Mesenchymal stem cell (in vitro differentiated cells and primary cell): ENCODE results near the gene CDKN2B-AS1.

ENCODE experiments used
- DNase-seq: peaks from one replicate; pipeline ENCODE4 v3.0.0-alpha.2; 2013
- H2AFZ ChIP-seq: one replicate; pipeline ENCODE4 v1.6.1; 2013; ENCODE audit warnings: low read depth, mild to moderate bottlenecking, control low read depth, inconsistent platforms, low read length, moderate library complexity
- H2AK5ac ChIP-seq: 2 replicates; pipeline ENCODE4 v1.6.1; 2013; ENCODE audit warnings: low read length, moderate library complexity, mild to moderate bottlenecking, inconsistent platforms; ENCODE audit not compliant: severe bottlenecking
- H2BK120ac ChIP-seq: one replicate; pipeline ENCODE4 v1.6.1; 2013; ENCODE audit warnings: low read depth, mild to moderate bottlenecking, inconsistent platforms, low read length, moderate library complexity
- H2BK12ac ChIP-seq, 2 experiments: one replicate each; pipeline ENCODE4 v1.6.1; 2013; ENCODE audit warnings: inconsistent platforms in 2 of 2, low read length in 2 of 2, mild to moderate bottlenecking in 2 of 2, moderate library complexity in 2 of 2, control low read depth in 1 of 2
- H2BK15ac ChIP-seq: one replicate; pipeline ENCODE4 v1.6.1; 2013; ENCODE audit warnings: mild to moderate bottlenecking, low read depth, inconsistent platforms; ENCODE audit not compliant: poor library complexity, severe bottlenecking
- H2BK5ac ChIP-seq: 2 replicates; pipeline ENCODE4 v1.6.1; 2013; ENCODE audit warnings: low read depth, mild to moderate bottlenecking, low read length, control low read depth, inconsistent platforms; ENCODE audit not compliant: poor library complexity, severe bottlenecking
- H3K14ac ChIP-seq, 2 experiments: one replicate each; pipeline ENCODE4 v1.6.1; 2013; ENCODE audit warnings: inconsistent platforms in 2 of 2, low read length in 2 of 2, control low read depth in 1 of 2, mild to moderate bottlenecking in 1 of 2, moderate library complexity in 1 of 2
- H3K18ac ChIP-seq, 2 experiments: one replicate each; pipeline ENCODE4 v1.6.1; 2013; ENCODE audit warnings: inconsistent platforms in 2 of 2, low read length in 2 of 2, control low read depth in 1 of 2, low read depth in 1 of 2, mild to moderate bottlenecking in 1 of 2
- H3K23ac ChIP-seq, 2 experiments: one replicate each; pipeline ENCODE4 v1.6.1; 2013; ENCODE audit warnings: inconsistent platforms in 2 of 2, low read length in 2 of 2, mild to moderate bottlenecking in 2 of 2, moderate library complexity in 2 of 2, control low read depth in 1 of 2
- H3K27ac ChIP-seq: 2 replicates; pipeline ENCODE4 v1.5.1; 2013; ENCODE audit warnings: mild to moderate bottlenecking, moderate library complexity, low read length, control low read depth, inconsistent platforms; ENCODE audit not compliant: poor library complexity, severe bottlenecking
- H3K27me3 ChIP-seq, 2 experiments: 2 replicates each; pipeline versions ENCODE4 v1.6.1 to v1.7.0; 2013; ENCODE audit warnings: low read length in 2 of 2, mild to moderate bottlenecking in 2 of 2, moderate library complexity in 2 of 2, control low read depth in 1 of 2, inconsistent platforms in 1 of 2; ENCODE audit not compliant: control insufficient read depth in 1 of 2, insufficient read depth in 1 of 2
- H3K36me3 ChIP-seq, 2 experiments: 2 replicates each; pipeline versions ENCODE4 v1.6.1 to v1.7.0; 2013; ENCODE audit warnings: low read length in 2 of 2, control low read depth in 1 of 2, inconsistent platforms in 1 of 2, low read depth in 1 of 2, mild to moderate bottlenecking in 1 of 2; ENCODE audit not compliant: insufficient read depth in 2 of 2, control insufficient read depth in 1 of 2
- H3K4ac ChIP-seq, 2 experiments: one replicate each; pipeline ENCODE4 v1.6.1; 2013; ENCODE audit warnings: inconsistent platforms in 2 of 2, low read length in 2 of 2, mild to moderate bottlenecking in 2 of 2, moderate library complexity in 2 of 2, control low read depth in 1 of 2, low read depth in 1 of 2
- H3K4me1 ChIP-seq: 2 replicates; pipeline ENCODE4 v1.6.1; 2013; ENCODE audit warnings: low read depth, low read length, control low read depth; ENCODE audit not compliant: control insufficient read depth, insufficient read depth
- H3K4me2 ChIP-seq: 2 replicates; pipeline ENCODE4 v1.6.1; 2013; ENCODE audit warnings: low read length, mild to moderate bottlenecking, inconsistent platforms; ENCODE audit not compliant: poor library complexity, severe bottlenecking
- H3K4me3 ChIP-seq, 2 experiments: 2 replicates each; pipeline versions ENCODE4 v1.5.1 to v1.7.0; 2013; ENCODE audit warnings: low read length in 2 of 2, mild to moderate bottlenecking in 2 of 2, control low read depth in 1 of 2, low read depth in 1 of 2; ENCODE audit not compliant: insufficient read depth in 1 of 2
- H3K79me1 ChIP-seq: replicated peaks from 2 replicates; pipeline ENCODE4 v1.6.1; 2013; ENCODE audit warnings: mild to moderate bottlenecking, control low read depth, low read length, inconsistent platforms; ENCODE audit not compliant: poor library complexity, severe bottlenecking
- H3K9ac ChIP-seq: 2 replicates; pipeline ENCODE4 v1.7.0; 2013; ENCODE audit warnings: mild to moderate bottlenecking, low read length, moderate library complexity
- H3K9me3 ChIP-seq: 2 replicates; pipeline ENCODE4 v1.7.0; 2013; ENCODE audit warnings: mild to moderate bottlenecking, low read length; ENCODE audit not compliant: control insufficient read depth
- H4K8ac ChIP-seq: one replicate; pipeline ENCODE4 v1.6.1; 2013; ENCODE audit warnings: inconsistent platforms, mild to moderate bottlenecking, low read length, moderate library complexity
- H4K91ac ChIP-seq: one replicate; pipeline ENCODE4 v1.6.1; 2013; ENCODE audit warnings: mild to moderate bottlenecking, low read length, inconsistent platforms
- WGBS: methylation state at CpG from one replicate; pipeline ENCODE4 v1.1.7; 2013; ENCODE audit warnings: mixed read lengths; 5-methylcytosine and 5-hydroxymethylcytosine counted together

Gene CDKN2B-AS1

GRCh38 chr9:22100626-22101025, 106.0 kb downstream of the CDKN2B-AS1 start:
- DNase-seq: no peak
- Histone ChIP-seq H3K79me1 (no peaks in the 10 kb centered on the region), H3K14ac (no peak overlapping the region), H2BK15ac (no peak overlapping the region), H2BK5ac (no peak overlapping the region), H3K36me3 (no peaks in the 10 kb centered on the region), H3K27me3 (no peaks in the 10 kb centered on the region), H3K4me2 (no peak overlapping the region), H2BK120ac (no peak overlapping the region), H3K18ac (no peak overlapping the region), H4K91ac (no peak overlapping the region), H3K4me3 (no peak overlapping the region), H3K27ac (no peak overlapping the region), H4K8ac (no peak overlapping the region), H3K9me3 (no peaks in the 10 kb centered on the region), H3K9ac (no peak overlapping the region), H2BK12ac (peak overlapping the region; percentile 56 to 85), H3K4me1 (peaks cover 5% of the 10 kb centered on the region), H2AFZ (no peak overlapping the region), H3K4ac (no peak overlapping the region), H3K23ac (no peak overlapping the region), H2AK5ac (peak overlapping the region; percentile 78)
- 100% methylated on average over 1 of the region's 2 CpGs for WGBS

- Histone ChIP-seq H3K18ac (peak overlapping the region; percentile 60 to 77), H3K4me2 (no peak overlapping the region), H3K27me3 (no peaks in the 10 kb centered on the region), H3K9me3 (no peaks in the 10 kb centered on the region), H3K79me1 (no peaks in the 10 kb centered on the region), H3K23ac (no peak overlapping the region), H2AK5ac (peak overlapping the region; percentile 99), H3K14ac (no peak overlapping the region), H2BK12ac (peak overlapping the region; percentile 55 to 89), H4K8ac (no peak overlapping the region), H3K4me3 (no peak overlapping the region), H2BK120ac (peak overlapping the region; percentile 73), H2BK15ac (no peak overlapping the region), H3K9ac (peak overlapping the region; percentile 42), H3K27ac (peak overlapping the region; percentile 100), H2AFZ (no peak overlapping the region), H2BK5ac (peak overlapping the region; percentile 99), H3K4me1 (peaks cover 4% of the 10 kb centered on the region), H3K36me3 (no peaks in the 10 kb centered on the region), H3K4ac (peak overlapping the region; percentile 68 to 77), H4K91ac (no peak overlapping the region)
- 78% methylated on average over 1 of the region's 4 CpGs for WGBS
- DNase-seq: no peak
Observed at GRCh38 chr9:22102146-22103053, 107.8 kb downstream of the CDKN2B-AS1 start.

- WGBS: 86% methylated on average over 1 of the region's 4 CpGs
- H3K4ac ChIP-seq: peak overlapping the region in 1 of 2 experiments; percentile 34
- no peaks in the 10 kb centered on the region for H3K9me3 ChIP-seq
- peak overlapping the region; percentile 60 for H3K9ac ChIP-seq
- no peak overlapping the region for H2BK15ac ChIP-seq
- peak overlapping the region; percentile 2 for H2AK5ac ChIP-seq
- H3K14ac ChIP-seq: no peak overlapping the region
- no peaks in the 10 kb centered on the region for H3K36me3 ChIP-seq
- peak overlapping the region; percentile 60 to 97 for H2BK12ac ChIP-seq
- H2AFZ ChIP-seq: no peak overlapping the region
- H3K23ac ChIP-seq: no peak overlapping the region
- H3K18ac ChIP-seq: peak overlapping the region; percentile 4 to 40
- DNase-seq: peak; percentile 20
- no peak overlapping the region for H3K4me3 ChIP-seq
- no peaks in the 10 kb centered on the region for H3K79me1 ChIP-seq
- peak overlapping the region; percentile 82 for H3K27ac ChIP-seq
- peak overlapping the region; percentile 75 for H2BK5ac ChIP-seq
- H3K4me2 ChIP-seq: no peak overlapping the region
- H4K8ac ChIP-seq: no peak overlapping the region
- no peaks in the 10 kb centered on the region for H3K27me3 ChIP-seq
- H3K4me1 ChIP-seq: peaks cover 4% of the 10 kb centered on the region
- H4K91ac ChIP-seq: no peak overlapping the region
- H2BK120ac ChIP-seq: no peak overlapping the region
Observed at GRCh38 chr9:22103685-22104575, 109.3 kb downstream of the CDKN2B-AS1 start.
